Right lobe of liver (tissue), 6 donors: ENCODE measurements around the gene NUF2. TPM values are rescaled to one million over a fixed set of nuclear protein-coding genes. Genes with fewer than 3 reads are reported as not detected.
A peak's percentile ranks its signal among the peaks of the same experiment; 100 is the strongest.
"Not testable (repeated sequence)": the region's sequence is repeated elsewhere in the genome, so short reads cannot be mapped to it uniquely, and the experiment has no call there.

ENCODE experiments used
- ATAC-seq, 4 donors: fragments of 200-7000 bp; cut with Tn5 transposase; one replicate each; pipeline ENCODE4 v1.9.1; 2020; ENCODE audit warnings: mild to moderate bottlenecking in 4 of 4, moderate library complexity in 4 of 4
- DNase-seq, 3 donors: peaks; one replicate each; pipeline ENCODE4 v3.0.0-alpha.2; 2020
- H3K27ac ChIP-seq, 3 donors: fragments of 200-600 bp; one replicate each; pipeline ENCODE4 v1.8.0; 2022
- H3K27me3 ChIP-seq, 2 donors: fragments of 200-600 bp; one replicate each; pipeline ENCODE4 v1.8.0; 2022
- H3K36me3 ChIP-seq, 4 donors: fragments of 200-600 bp; sonication (generic) in 1 of 4; one replicate each; pipeline versions ENCODE4 v1.5.1 to v1.8.0; 2017 to 2022; ENCODE audit warnings: control low read depth in 1 of 4
- H3K4me1 ChIP-seq, 4 donors: fragments of 200-600 bp; sonication (generic) in 1 of 4; one replicate each; pipeline versions ENCODE4 v1.5.1 to v1.8.0; 2017 to 2022; ENCODE audit warnings: control low read depth in 1 of 4
- H3K4me3 ChIP-seq, 3 donors: fragments of 200-600 bp; one replicate each; pipeline ENCODE4 v1.8.0; 2022
- H3K9me3 ChIP-seq, 4 donors: fragments of 200-600 bp; sonication (generic) in 1 of 4; one replicate each; pipeline versions ENCODE4 v1.5.1 to v1.8.0; 2017 to 2022; ENCODE audit warnings: control low read depth in 1 of 4
- POLR2A ChIP-seq: fragments of 450-650 bp; IDR thresholded peaks from one replicate; pipeline ENCODE4 v1.6.1; 2017; ENCODE audit warnings: antibody characterized with exemption, mild to moderate bottlenecking
- WGBS: methylation state at CpG from one replicate; pipeline ENCODE4 v1.1.6; 2018; ENCODE audit warnings: low coverage, low lambda C conversion rate; ENCODE audit not compliant: insufficient coverage; ENCODE audit errors: missing lambda C conversion rate; 5-methylcytosine and 5-hydroxymethylcytosine counted together
- intact Hi-C, 2 donors: fragments of 100-400 bp; cut with DNase I; formaldehyde crosslinking; loops; one replicate each; pipeline versions ENCODE4 v1.11.2 to v1.14.1; 2022
- long read RNA-seq: library from polyadenylated mRNA; unstranded; transcript quantifications from one replicate; pipeline ENCODE4 v2.0.0, GENCODE V29; 2019
- total RNA-seq, 6 experiments: library from RNA; depleted of rRNA in 2 of 6; stranded (reverse); fragments of >200 nt in 2 of 6; fragmentation: NEBNext Ultra II Directional in 3 of 6; extraction: Animal tissue kit (Norgen Biotek cat#: 25700) in 3 of 6; gene quantifications; one replicate each; pipeline versions ENCODE4 v1.1.0 to v1.2.4, GENCODE V29; 2016 to 2023
- TF ChIP-seq, protein P1 (sequence below), 4 donors: fragments of 200-600 bp in 3 of 4; fragments of 450-650 bp in 1 of 4; IDR thresholded peaks; one replicate each; pipeline versions ENCODE4 v1.5.1 to v1.8.0; 2016 to 2022; ENCODE audit warnings: antibody characterized with exemption in 4 of 4, mild to moderate bottlenecking in 2 of 4
- donor health status: DM: no; HTN: yes; CAD: no.
- donor health status: DM: no; HTN: no; CAD: no.
- donor health status: DM: no; HTN: no; CAD: no.
- donor health status: DM: no; HTN: yes; CAD: no.
- donor health status: DM: no; HTN: yes; CAD: no.

The NUF2 gene
- 1 to 10 TPM in 2 of 6 experiments, under 1 TPM in 3, not detected in 1; 0.26 to 1.3 (median 0.98) TPM for total RNA-seq
- long read RNA-seq = 0 reads

DNA sequence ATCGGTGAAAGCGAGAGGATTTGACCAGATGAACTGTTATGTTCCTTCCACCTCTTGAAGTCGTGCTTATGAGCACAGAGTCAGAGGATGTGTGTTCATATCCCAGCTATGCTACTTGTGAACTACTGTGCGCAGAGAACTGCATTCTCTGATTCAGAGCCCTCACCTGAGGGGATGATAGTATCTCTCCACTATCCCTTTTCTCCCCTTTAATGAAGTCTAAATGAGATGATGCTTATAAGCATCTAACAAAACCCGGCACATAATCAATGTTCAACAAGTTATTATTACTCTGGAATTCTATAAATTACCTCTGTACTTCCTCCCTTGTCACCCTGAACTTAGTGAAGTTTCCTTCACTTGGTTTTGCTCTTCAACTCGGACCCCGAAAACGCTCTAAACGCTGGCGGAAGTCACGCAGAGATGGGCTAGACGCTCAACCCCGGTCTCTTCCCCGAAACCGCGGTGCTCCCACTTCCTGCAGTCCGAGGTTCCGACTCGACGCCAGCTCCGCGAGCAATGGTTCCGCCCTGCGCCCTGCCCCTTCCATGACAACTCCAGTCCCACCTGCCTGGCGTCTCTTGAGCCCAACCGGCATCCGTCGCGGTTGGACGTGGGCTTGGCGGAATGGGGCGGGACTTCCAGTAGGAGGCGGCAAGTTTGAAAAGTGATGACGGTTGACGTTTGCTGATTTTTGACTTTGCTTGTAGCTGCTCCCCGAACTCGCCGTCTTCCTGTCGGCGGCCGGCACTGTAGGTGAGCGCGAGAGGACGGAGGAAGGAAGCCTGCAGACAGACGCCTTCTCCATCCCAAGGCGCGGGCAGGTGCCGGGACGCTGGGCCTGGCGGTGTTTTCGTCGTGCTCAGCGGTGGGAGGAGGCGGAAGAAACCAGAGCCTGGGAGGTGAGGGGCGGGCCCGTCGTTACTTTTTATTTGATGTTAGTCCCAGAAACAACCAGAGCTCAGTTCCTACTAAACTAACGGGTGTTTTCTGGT, at the start of gene NUF2:
Gene NUF2, plus strand, starts transcription at position 644 of the 995 bp plus-strand sequence. CDS start 4,098 bp downstream, outside the sequence.
- Histone ChIP-seq H3K9me3 (no peaks in the 10 kb centered on the region), H3K27ac (peak within 1 kb of the TSS in 2 of 3 donors; percentile 14 to 53), H3K27me3 (no peaks in the 10 kb centered on the region), H3K4me1 (peaks cover 0 to 6% (median 0%) of the 10 kb centered on the region in 4 donors), H3K36me3 (peaks cover 0 to 7% (median 0%) of the 10 kb centered on the region in 4 donors), H3K4me3 (peak within 1 kb of the TSS; percentile 58 to 73 (median 60))
- ATAC-seq = peak; percentile 100
- peak; percentile 96 to 97 (median 97) for DNase-seq
- TF ChIP-seq, protein P1, sequence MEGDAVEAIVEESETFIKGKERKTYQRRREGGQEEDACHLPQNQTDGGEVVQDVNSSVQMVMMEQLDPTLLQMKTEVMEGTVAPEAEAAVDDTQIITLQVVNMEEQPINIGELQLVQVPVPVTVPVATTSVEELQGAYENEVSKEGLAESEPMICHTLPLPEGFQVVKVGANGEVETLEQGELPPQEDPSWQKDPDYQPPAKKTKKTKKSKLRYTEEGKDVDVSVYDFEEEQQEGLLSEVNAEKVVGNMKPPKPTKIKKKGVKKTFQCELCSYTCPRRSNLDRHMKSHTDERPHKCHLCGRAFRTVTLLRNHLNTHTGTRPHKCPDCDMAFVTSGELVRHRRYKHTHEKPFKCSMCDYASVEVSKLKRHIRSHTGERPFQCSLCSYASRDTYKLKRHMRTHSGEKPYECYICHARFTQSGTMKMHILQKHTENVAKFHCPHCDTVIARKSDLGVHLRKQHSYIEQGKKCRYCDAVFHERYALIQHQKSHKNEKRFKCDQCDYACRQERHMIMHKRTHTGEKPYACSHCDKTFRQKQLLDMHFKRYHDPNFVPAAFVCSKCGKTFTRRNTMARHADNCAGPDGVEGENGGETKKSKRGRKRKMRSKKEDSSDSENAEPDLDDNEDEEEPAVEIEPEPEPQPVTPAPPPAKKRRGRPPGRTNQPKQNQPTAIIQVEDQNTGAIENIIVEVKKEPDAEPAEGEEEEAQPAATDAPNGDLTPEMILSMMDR (IDR thresholded peaks at IDR 0.05) = no peak
- peak; percentile 55 for TF ChIP-seq POLR2A
- intact Hi-C loops = no loop called here
- 0% methylated on average over 41 of the region's 58 CpGs for WGBS

DNA sequence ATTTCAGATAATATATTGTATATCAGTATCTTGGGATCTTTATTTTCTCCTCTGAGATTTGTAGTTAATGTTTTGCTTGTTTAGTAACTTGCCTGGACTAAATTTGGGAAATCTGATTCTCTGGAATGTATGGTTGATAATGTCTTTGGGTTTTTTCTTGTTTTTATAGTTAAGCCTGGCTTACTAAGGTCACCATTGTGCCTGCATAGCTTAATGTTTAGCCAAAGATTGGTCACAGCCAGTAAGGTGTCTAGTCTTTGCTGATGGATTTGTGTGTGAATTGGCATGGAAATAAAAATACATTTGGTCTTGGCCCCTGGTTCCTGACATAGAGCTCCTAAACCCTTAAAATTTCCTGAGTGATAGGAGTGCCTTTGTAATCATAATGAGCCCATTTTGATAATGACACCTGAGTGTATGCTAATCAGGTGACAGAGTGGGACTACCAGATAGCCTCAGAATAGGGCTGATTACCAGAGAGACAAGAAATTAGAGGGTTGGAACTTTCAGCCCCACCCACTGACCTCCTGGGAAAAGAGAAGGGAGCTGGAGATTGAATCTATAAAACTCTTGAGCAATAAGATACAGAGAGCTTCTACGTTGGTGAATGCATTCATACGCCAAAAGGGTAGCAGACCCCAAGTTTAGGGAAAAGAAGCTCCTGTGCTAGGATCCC, 47.9 kb upstream of the NUF2 start:
- DNase-seq (no peak), ATAC-seq (no peak)
- TF ChIP-seq, protein P1 (IDR thresholded peaks at IDR 0.05) = no peak
- TF ChIP-seq POLR2A = no peak
- no peaks in the 10 kb centered on the region for H3K9me3 ChIP-seq
- H3K27me3 ChIP-seq = no peaks in the 10 kb centered on the region
- 92% methylated on average over 2 of the region's 2 CpGs for WGBS
- H3K4me1 ChIP-seq = no peaks in the 10 kb centered on the region
- no peak overlapping the region for H3K27ac ChIP-seq
- no peak overlapping the region for H3K4me3 ChIP-seq
- intact Hi-C loops = no loop called here
- no peaks in the 10 kb centered on the region for H3K36me3 ChIP-seq

DNA sequence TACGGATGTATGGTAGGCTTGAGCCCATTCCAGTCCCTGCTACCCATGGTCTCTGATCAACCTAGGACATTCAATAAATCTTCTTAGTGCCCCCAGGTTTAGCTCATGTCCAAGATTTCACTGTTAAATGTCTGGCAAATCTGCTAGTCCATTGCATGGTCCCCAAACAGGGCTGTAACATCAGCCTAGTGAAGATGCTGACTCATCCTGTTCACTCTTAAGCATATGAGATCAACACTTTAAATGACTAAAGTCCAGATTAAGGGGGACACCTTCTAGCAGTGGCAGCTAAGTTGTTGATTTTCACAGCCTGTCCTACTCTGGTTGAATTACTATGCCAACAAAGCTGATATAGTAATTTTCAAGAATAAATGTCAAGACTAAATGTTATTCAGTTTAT, 46.5 kb upstream of the NUF2 start:
- Histone ChIP-seq H3K27me3 (no peaks in the 10 kb centered on the region), H3K9me3 (no peaks in the 10 kb centered on the region), H3K4me1 (no peaks in the 10 kb centered on the region), H3K36me3 (no peaks in the 10 kb centered on the region), H3K27ac (no peak overlapping the region), H3K4me3 (no peak overlapping the region)
- TF ChIP-seq, protein P1 (IDR thresholded peaks at IDR 0.05) = no peak
- TF ChIP-seq POLR2A = no peak
- intact Hi-C loops = no loop called here
- 100% methylated on average over 1 of the region's 1 CpG for WGBS
- DNase-seq = no peak
- peak in 1 of 4 donors; percentile 46 for ATAC-seq

DNA sequence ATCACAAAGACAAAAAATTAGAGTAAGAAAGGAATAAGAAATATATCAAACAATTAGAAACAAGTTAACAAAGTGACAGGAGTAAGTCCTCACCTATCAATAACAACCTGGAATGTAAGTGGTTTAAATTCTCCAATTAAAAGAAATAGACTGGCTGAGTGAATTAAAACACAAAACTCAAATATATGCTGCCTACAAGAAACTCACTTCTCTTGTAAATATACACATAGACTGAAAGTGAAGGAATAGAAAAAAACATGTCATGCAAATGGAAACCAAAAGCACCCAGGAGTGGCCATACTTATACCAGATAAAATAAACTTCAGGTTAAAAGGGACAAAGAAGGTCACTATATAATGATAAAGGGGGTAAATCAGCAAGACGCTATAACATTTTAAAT, 43.2 kb upstream of the NUF2 start:
- TF ChIP-seq, protein P1 (IDR thresholded peaks at IDR 0.05) = no peak
- no peak for TF ChIP-seq POLR2A
- no peaks in the 10 kb centered on the region for H3K4me1 ChIP-seq
- DNase-seq (no peak), ATAC-seq (no peak)
- no peaks in the 10 kb centered on the region for H3K9me3 ChIP-seq
- no peak overlapping the region for H3K4me3 ChIP-seq
- intact Hi-C loops = no loop called here
- no peaks in the 10 kb centered on the region for H3K36me3 ChIP-seq
- no peaks in the 10 kb centered on the region for H3K27me3 ChIP-seq
- WGBS = 89% methylated on average over 1 of the region's 1 CpG
- no peak overlapping the region for H3K27ac ChIP-seq

DNA sequence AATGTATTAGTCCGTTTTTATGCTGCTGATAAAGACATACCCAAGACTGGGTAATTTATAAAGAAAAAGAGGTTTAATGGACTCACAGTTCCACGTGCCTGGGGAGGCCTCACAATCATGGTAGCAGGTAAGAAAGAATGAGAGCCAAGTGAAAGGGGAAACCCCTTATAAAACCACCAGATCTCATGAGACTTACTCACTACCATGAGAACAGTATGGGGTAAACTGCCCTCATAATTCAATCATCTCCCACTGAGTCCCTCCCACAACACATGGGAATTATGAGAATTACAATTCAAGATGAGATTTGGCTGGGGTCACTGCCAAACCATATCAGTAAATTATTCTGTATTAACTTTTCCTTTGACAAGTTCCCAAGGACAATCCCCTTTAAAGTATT, 36.9 kb upstream of the NUF2 start:
- H3K27me3 ChIP-seq, intact Hi-C loops, H3K4me1 ChIP-seq, H3K36me3 ChIP-seq, H3K9me3 ChIP-seq, ATAC-seq, H3K27ac ChIP-seq, H3K4me3 ChIP-seq, DNase-seq: not testable (repeated sequence)
- 79% methylated on average over 2 of the region's 2 CpGs for WGBS
